Coronary artery (tissue), 2 donors: ENCODE measurements around the gene GRAMD4.

ENCODE experiments used
- DNase-seq: peaks from one replicate; pipeline ENCODE4 v3.0.0-alpha.2; 2017; ENCODE audit warnings: low spot score
- H3K27ac ChIP-seq, 2 donors: fragments of 200-600 bp; sonication (generic); one replicate each; pipeline ENCODE4 v1.5.1; 2016 to 2019
- H3K4me3 ChIP-seq: fragments of 200-600 bp; sonication (generic); 2 replicates; pipeline ENCODE4 v1.5.1; 2016; ENCODE audit warnings: mild to moderate bottlenecking, moderate library complexity
- CTCF ChIP-seq: fragments of 200-600 bp; sonication (generic); IDR thresholded peaks from one replicate; pipeline ENCODE4 v1.5.1; 2019; ENCODE audit warnings: antibody characterized with exemption

Gene GRAMD4

GRCh38 chr22:46682011-46682731, 62.0 kb downstream of the GRAMD4 start:
- H3K27ac ChIP-seq = no peak overlapping the region
- TF ChIP-seq CTCF = no peak
- DNase-seq = no peak
- H3K4me3 ChIP-seq = no peak overlapping the region

GRCh38 chr22:46684706-46685105, 64.5 kb downstream of the GRAMD4 start:
- Histone ChIP-seq H3K27ac (no peak overlapping the region), H3K4me3 (no peak overlapping the region)
- TF ChIP-seq CTCF = no peak
- no peak for DNase-seq

GRCh38 chr22:46686221-46687047, 66.2 kb downstream of the GRAMD4 start:
- DNase-seq = no peak
- H3K27ac ChIP-seq = peak overlapping the region in 1 of 2 donors; percentile 16
- H3K4me3 ChIP-seq = no peak overlapping the region
- no peak for TF ChIP-seq CTCF

GRCh38 chr22:46687048-46687444, 66.9 kb downstream of the GRAMD4 start:
- no peak overlapping the region for H3K27ac ChIP-seq
- DNase-seq = no peak

GRCh38 chr22:46687460-46687859, 67.3 kb downstream of the GRAMD4 start:
- no peak overlapping the region for H3K27ac ChIP-seq
- DNase-seq = no peak
- TF ChIP-seq CTCF = no peak

More at GRCh38 chr22:46687048-46687444, 66.9 kb downstream of the GRAMD4 start:
- TF ChIP-seq CTCF = no peak
- no peak overlapping the region for H3K4me3 ChIP-seq

GRCh38 chr22:46688949-46689348, 68.8 kb downstream of the GRAMD4 start:
- H3K27ac ChIP-seq = no peak overlapping the region
- DNase-seq = no peak
- no peak overlapping the region for H3K4me3 ChIP-seq
- no peak for TF ChIP-seq CTCF

More at GRCh38 chr22:46687460-46687859, 67.3 kb downstream of the GRAMD4 start:
- no peak overlapping the region for H3K4me3 ChIP-seq
